LHCN-M2 (cell line): ENCODE measurements around the gene NPEPL1. TPM values are rescaled to one million over a fixed set of nuclear protein-coding genes. Genes with fewer than 3 reads are reported as not detected.

Experiments used
- DNase-seq: peaks from one replicate; pipeline ENCODE4 v3.0.0-alpha.2; 2012; ENCODE audit warnings: low read depth
- total RNA-seq: library from RNA; depleted of rRNA; stranded (reverse); fragments of >200 nt; gene quantifications from 2 replicates; pipeline ENCODE4 v1.2.3, GENCODE V29; 2014

The NPEPL1 gene
- total RNA-seq, 1 experiment from 2014 or later: 29.9 TPM

- DNase-seq: no peak
Measured at GRCh38 chr20:58700121-58700821, 7.7 kb downstream of the NPEPL1 start.

DNA sequence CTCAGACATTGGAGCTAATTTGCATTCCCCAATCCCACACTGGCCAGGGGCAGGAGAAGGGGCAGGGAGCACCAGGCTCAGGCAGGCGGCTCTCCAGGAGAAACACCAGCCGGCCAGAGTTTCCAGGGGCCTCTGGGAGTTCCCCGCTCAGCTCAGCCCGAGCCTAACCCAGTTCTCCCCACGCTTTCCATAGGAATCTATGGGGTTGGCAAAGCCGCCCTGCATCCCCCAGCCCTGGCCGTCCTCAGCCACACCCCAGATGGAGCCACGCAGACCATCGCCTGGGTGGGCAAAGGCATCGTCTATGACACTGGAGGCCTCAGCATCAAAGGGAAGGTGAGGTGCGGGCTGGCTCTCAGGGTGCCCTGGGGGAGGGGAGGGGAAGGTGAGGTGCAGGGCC lies 8.2 kb downstream of the NPEPL1 start:
- no peak for DNase-seq

GRCh38 chr20:58701431-58702160 lies 9.0 kb downstream of the NPEPL1 start:
- DNase-seq: no peak

GRCh38 chr20:58702161-58702510 lies 9.5 kb downstream of the NPEPL1 start:
- no peak for DNase-seq

GRCh38 chr20:58702859-58703648 lies 10.5 kb downstream of the NPEPL1 start:
- no peak for DNase-seq

DNA sequence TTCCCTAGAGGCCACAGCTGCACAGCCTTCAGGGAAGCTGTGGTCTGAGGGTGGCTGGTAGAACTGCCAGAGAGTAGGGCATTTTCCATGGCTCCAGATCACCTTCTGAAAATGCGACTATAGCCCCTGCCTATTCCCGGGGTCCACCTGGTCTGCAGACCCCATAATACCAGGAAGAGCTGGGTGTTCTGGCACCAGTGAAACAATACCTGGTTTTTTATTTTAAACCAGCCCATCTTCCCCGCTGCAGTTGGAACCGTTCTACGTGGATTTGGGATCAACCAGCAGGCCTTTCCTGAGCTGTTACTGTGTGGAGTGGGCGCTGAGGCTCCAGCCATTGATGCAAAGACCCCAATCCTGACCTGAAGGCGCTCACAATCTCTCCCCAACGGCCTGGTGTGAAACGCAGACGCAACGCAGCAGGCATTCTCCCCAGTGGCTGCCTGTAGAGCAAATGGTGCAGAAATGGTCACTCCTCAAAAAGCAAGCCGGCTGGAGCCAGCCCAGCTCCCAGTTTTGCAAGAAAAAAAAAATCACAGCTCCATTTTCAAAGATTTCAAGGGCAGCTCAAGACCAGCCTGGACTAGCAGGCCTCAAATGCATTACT lies 11.3 kb downstream of the NPEPL1 start:
- no peak for DNase-seq

DNA sequence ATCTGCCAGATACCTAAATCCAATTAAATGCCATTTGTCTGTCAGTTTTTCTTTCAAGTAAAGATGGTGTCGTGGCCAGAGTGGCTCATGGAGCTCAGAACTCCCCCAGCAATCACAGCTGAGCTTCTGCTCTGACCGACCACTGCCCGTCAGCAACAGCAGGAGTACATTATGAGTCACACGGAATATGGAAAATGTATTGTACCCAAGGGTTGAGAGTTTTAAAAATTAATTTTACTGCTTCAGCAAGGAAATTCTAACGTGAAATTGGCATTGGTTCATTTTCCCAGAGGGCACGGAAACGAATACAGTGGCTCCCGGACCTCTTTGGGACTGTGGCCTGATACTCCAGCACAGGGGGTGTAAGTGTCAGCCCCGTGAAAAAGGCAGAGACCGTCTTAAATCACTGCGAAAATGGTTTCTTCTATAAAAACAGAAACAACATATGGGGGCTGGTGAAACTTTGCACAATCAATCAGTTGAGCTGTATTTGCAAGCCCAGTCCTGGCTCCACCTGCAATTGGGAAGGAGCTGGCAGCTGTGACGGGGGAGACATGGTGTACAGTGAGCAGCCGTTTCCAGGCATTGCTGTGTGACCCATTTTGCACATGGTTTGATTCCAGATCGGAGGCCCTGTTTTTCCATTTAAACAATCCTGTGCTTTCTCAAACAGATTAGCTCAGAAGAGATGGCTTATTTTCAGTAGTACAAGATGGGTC lies 12.8 kb downstream of the NPEPL1 start:
- no peak for DNase-seq

DNA sequence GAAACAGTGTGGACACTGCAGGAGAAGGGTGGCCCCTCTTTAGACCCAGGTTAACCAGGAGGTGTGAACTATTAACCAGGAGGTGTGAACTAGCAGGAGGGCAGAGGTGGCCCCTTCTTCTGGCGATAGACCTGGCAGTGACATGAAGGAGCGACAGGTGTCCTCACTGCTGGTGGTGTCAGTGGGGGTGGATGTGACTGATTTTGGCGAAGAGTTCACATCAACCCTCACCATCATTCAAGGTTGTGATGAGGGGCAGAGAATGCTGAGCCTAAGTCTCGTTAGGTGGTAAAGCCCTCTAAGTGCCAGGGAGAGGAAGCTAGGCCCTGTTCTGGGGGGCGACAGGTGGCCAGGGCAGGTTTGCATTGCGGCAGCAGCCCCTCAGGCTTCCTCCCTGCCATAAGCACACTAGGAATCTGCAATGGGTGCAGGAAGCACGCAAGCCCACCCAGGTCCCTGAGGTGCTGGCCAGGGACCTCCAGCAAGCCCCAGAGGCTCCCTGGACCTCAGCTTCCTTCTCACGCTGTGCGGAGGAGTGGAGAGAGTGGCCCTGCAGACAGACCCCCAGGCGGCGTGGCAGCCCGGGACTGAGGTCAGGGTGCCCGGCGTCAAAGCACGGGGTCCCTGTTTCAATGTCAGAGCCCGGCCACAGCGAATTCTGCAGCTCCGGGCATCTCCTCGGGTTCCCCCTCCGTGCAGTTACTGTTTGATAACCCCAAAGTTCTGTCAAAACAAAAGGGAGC lies 13.7 kb downstream of the NPEPL1 start:
- DNase-seq: no peak

GRCh38 chr20:58706975-58707681 lies 14.5 kb downstream of the NPEPL1 start:
- DNase-seq: no peak

DNA sequence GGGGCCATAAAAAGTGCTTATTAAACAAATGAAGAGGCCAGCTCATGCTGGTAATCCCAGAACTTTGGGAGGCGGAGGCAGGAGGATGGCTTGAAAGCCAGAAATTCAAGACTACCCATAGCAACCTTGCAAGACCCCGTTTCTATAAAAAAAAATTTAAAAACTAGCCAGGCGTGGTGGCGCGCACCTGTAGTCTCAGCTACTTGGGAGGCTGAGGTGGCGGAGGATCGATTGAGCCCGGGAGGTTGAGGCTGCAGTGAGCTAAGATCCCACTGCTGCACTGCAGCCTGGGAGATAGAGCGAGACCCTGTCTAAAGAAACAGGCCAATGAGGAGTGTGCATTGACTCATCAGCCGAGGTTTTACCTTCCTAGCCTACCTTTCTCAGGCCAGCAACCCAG lies 15.2 kb downstream of the NPEPL1 start:
- no peak for DNase-seq

DNA sequence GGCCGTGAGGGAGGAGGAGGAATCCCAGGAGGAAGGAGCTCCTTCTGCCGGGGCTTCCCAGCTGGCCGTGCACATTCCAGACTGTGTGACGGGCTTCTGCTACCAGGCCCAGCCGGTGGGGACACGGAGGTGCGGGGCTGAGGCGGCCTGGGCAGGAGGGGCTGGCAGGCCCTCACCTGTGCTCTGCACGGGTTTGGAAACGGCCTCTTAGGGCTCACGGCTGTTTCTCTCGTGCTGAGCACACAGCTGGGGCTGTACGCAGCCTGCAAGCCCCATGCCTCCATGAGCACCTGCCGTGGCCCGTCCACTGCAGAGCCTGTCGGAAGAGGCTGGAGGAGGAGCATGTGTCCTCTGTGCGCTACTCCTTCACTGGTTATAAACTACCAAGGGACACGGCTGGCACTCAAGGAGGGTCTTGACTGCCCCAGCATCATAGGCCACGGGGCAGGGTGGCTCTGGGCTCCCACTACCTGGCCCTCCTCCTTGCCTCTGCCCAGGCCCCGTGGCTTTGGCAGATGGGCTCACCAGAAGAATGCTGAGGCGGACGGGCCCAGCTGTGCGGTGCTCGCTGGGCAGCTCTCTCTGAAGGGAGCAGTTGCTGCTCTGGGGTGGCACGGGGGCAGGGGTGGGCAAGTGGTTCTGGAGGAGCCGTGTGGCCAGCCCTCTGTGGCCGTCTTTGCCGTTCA lies 15.8 kb downstream of the NPEPL1 start:
- DNase-seq: no peak

DNA sequence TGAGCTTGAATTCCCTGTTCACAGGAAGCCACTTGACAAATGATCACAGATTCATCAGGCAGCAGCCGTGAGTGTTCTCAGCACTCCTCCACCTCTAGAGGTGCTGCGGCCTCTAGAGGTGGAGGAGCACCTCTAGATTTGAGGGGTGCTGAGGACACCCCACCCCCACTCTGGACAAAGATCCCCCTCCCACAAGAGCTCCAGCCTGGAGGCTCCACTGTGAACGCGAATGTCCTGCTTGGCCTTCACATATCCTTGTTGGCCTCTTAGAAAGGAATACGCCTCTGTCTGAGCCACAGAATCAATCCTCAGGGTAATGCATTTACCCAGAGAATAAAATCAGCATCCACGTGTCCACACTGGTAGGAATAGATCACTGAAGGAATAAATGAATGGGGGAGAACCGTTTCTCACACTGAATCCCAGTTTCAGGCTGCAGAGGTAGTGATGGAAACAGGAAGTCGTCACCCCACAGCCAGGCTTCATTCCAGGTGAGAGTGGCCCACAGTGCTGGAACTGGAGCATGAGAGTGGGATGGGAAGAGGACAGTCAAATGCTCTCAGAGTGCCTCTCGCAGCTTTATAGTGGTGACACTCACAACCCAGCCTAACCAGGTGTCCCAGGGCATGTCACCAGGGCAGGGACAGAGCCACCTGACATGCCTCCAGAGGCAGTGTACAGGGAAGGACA lies 16.6 kb downstream of the NPEPL1 start:
- DNase-seq: no peak

GRCh38 chr20:58709703-58710039 lies 17.1 kb downstream of the NPEPL1 start:
- no peak for DNase-seq

DNA sequence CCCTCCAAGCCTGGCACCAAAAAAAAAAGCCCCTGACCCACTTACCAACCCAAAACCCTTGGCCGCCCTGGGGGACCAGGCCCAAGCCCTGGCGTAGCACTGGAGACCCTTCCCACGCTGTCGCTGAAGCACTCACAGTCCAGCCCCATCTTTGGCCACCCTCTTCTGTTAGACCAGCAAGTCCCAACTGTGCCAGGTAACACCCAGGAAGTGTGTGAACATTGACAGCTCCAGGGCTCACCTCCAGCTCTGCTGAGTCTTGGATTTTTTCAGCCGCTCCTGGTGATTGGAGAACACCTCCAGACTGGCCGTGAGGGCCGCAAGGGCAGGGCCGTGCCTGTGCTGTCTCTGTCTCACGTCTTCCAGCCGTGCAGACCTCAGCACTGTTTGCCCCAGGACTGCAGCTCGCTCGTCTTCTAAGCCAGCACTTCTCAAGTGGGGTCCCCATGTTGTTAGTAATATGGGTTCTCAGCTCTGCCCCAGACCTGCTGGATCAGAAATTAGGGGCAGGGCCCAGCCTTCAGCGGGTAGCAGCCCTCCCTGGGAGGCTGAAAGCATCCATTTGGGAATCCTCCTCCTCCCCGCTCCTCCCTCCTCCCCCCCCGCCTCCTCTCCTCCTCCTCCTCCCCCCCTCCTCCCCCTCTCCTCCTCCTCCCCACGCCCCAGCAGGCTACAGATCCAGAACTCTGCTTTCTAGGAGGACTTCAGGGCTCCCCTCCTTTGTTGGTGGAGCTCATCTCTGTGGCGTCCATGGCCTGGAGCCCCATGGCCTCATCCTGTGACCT lies 18.1 kb downstream of the NPEPL1 start:
- DNase-seq: no peak

DNA sequence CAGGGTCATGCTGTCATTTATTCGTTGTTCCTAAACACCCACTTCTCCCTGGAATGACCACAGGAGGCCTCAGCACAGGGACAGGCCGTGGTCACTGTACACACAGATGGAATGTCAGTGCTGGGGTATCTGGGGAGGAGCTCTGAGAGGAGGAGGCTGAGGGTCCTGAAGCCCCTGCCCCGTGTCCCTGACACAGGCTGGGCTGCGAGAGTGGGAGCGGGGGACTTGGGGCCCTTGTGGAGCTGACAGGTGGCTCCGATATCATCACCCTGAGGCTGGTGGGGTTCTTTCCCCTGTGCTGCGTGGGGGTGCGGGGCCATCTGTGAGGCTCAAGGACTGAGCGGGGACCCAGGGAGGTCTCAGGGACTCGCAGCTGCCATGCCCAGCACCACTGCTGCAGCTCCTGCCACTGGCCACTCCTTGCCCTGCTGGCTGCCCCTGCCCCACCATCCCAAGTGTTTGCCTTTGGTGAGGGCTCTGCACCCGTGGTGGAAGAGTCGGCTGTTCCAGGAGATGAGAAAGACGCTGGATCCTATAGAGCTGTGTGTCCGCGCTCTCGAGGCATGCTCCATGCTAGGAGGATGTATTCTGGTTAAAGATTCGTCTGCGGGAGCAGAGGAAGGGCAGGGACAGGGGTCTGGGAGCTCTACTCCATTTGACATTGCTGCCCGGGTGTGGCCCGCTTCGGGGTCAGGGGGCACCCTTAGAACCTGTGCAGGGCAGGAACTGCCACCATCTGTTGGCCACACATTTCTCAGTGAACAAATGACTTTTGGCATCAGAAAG lies 18.9 kb downstream of the NPEPL1 start:
- no peak for DNase-seq

DNA sequence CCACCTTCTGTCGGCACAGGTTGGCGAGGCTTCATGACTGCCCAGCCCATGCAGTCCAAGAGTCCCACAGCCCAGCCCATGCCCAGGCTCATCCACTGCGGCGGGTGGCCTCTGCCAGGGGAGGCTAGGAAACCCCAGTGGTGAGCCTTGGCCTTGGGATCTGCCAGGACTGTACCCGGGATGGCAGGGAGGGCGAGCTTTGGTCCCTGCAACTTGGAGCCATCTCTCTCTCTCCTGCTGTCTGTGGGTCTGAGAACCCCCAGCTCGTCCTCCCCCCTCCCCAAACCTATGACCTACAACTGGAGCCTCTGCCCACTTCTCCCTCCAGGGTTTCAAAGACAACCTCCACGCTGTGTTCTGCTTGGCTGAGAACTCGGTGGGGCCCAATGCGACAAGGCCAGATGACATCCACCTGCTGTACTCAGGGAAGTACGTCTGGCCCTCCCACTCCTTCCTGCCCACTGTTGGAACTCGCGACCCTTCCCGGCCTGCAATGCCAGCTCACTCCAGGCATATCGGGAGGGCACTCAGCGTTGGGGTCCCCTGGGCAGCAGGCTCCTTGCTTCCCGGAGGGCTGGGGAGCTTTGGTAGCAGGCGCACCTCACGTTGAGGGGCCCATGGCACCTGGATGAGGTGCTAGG lies 19.7 kb downstream of the NPEPL1 start:
- no peak for DNase-seq
